ENCODE data around the gene COX15.

- TF ChIP-seq, protein P1, sequence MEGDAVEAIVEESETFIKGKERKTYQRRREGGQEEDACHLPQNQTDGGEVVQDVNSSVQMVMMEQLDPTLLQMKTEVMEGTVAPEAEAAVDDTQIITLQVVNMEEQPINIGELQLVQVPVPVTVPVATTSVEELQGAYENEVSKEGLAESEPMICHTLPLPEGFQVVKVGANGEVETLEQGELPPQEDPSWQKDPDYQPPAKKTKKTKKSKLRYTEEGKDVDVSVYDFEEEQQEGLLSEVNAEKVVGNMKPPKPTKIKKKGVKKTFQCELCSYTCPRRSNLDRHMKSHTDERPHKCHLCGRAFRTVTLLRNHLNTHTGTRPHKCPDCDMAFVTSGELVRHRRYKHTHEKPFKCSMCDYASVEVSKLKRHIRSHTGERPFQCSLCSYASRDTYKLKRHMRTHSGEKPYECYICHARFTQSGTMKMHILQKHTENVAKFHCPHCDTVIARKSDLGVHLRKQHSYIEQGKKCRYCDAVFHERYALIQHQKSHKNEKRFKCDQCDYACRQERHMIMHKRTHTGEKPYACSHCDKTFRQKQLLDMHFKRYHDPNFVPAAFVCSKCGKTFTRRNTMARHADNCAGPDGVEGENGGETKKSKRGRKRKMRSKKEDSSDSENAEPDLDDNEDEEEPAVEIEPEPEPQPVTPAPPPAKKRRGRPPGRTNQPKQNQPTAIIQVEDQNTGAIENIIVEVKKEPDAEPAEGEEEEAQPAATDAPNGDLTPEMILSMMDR (IDR thresholded peaks at IDR 0.05; ENCODE audit: control extremely low read depth in 1 of 3, insufficient read depth in 1 of 3, low read depth in 1 of 3, low read length in 3 of 3), result no peak
- no peak for TF ChIP-seq POLR2A (IDR thresholded peaks at IDR 0.05; ENCODE audit: control extremely low read depth in 1 of 2, low read depth in 2 of 2, low read length in 2 of 2)
- no peak for TF ChIP-seq GTF2F1 (IDR thresholded peaks at IDR 0.05; ENCODE audit: borderline replicate concordance, low read depth, low read length)
These were observed 22.7 kb upstream of the COX15 start for GRCh38 chr10:99754670-99755069.
